SJSA1 (cell line): ENCODE measurements around the gene MYADML2. TPM values are rescaled to one million over a fixed set of nuclear protein-coding genes. Genes with fewer than 3 reads are reported as not detected.

ENCODE experiments used
- DNase-seq, 2 experiments: peaks; one replicate each; pipeline ENCODE4 v3.0.0-alpha.2; 2015 to 2020; ENCODE audit warnings: low spot score in 2 of 2, low read depth in 1 of 2
- H3K27ac ChIP-seq: fragments of 250-450 bp; sonication (Bioruptor Pico); 2 replicates; pipeline ENCODE4 v1.5.1; 2020; ENCODE audit warnings: mild to moderate bottlenecking, moderate library complexity
- H3K27me3 ChIP-seq: fragments of 250-450 bp; sonication (Bioruptor Pico); replicated peaks from 2 replicates; pipeline ENCODE4 v1.5.1; 2020; ENCODE audit warnings: mild to moderate bottlenecking, moderate library complexity
- H3K36me3 ChIP-seq: fragments of 250-450 bp; sonication (Bioruptor Pico); 2 replicates; pipeline ENCODE4 v1.5.1; 2020; ENCODE audit warnings: mild to moderate bottlenecking
- H3K4me1 ChIP-seq: fragments of 250-450 bp; sonication (Bioruptor Pico); replicated peaks from 2 replicates; pipeline ENCODE4 v1.6.1; 2021; ENCODE audit warnings: mild to moderate bottlenecking
- H3K4me3 ChIP-seq: fragments of 250-450 bp; sonication (Bioruptor Pico); 2 replicates; pipeline ENCODE4 v1.5.1; 2020; ENCODE audit warnings: mild to moderate bottlenecking
- H3K9me3 ChIP-seq: fragments of 250-450 bp; sonication (Bioruptor Pico); replicated peaks from 2 replicates; pipeline ENCODE4 v1.5.1; 2020; ENCODE audit warnings: mild to moderate bottlenecking
- total RNA-seq: library from RNA; depleted of rRNA; stranded (reverse); fragments of >200 nt; shearing (Covaris generic); gene quantifications from 2 replicates; pipeline ENCODE4 v1.2.3, GENCODE V29; 2014

MYADML2 gene
- total RNA-seq, 1 experiment from 2014 or later = not detected

GRCh38 chr17:81931557-81932332, 15.3 kb downstream of the MYADML2 start:
- H3K9me3 ChIP-seq = no peaks in the 10 kb centered on the region
- no peak overlapping the region for H3K4me3 ChIP-seq
- DNase-seq = no peak

DNA sequence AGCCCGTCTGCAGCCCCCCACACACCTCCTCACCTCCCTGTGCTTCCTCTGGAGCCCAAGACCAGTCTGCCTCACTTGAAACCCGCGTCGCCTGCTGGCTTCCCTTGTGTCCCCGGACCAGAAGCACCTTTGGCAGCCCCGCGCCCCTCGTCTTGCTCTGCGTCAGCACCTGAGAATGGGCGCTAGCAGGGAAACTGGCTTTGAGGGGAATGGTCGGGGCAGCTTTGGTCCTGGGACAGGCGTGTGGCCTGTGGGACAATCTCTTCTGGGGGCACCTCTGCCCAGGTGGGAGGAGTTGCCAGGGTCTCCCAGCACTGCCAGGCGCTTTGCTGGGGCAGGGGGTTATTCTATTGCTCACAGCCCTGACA, 15.9 kb downstream of the MYADML2 start:
- Histone ChIP-seq H3K4me3 (no peak overlapping the region), H3K36me3 (peaks cover 4% of the 10 kb centered on the region), H3K27ac (no peak overlapping the region), H3K4me1 (peaks cover 16% of the 10 kb centered on the region), H3K27me3 (0 out of 2 replicates have a peak, but pooled peaks cover 2% of the 10 kb centered on the region), H3K9me3 (no peaks in the 10 kb centered on the region)
- no peak for DNase-seq

More at GRCh38 chr17:81931557-81932332, 15.3 kb downstream of the MYADML2 start:
- Histone ChIP-seq H3K27ac (no peak overlapping the region), H3K4me1 (peaks cover 16% of the 10 kb centered on the region), H3K36me3 (peaks cover 4% of the 10 kb centered on the region), H3K27me3 (0 out of 2 replicates have a peak, but pooled peaks cover 2% of the 10 kb centered on the region)

GRCh38 chr17:81930142-81931125, 16.6 kb downstream of the MYADML2 start:
- no peak for DNase-seq
- H3K9me3 ChIP-seq = no peaks in the 10 kb centered on the region
- H3K27me3 ChIP-seq = 0 out of 2 replicates have a peak, but pooled peaks cover 2% of the 10 kb centered on the region
- peaks cover 4% of the 10 kb centered on the region for H3K36me3 ChIP-seq
- H3K4me3 ChIP-seq = no peak overlapping the region
- H3K4me1 ChIP-seq = peaks cover 20% of the 10 kb centered on the region
- H3K27ac ChIP-seq = no peak overlapping the region

DNA sequence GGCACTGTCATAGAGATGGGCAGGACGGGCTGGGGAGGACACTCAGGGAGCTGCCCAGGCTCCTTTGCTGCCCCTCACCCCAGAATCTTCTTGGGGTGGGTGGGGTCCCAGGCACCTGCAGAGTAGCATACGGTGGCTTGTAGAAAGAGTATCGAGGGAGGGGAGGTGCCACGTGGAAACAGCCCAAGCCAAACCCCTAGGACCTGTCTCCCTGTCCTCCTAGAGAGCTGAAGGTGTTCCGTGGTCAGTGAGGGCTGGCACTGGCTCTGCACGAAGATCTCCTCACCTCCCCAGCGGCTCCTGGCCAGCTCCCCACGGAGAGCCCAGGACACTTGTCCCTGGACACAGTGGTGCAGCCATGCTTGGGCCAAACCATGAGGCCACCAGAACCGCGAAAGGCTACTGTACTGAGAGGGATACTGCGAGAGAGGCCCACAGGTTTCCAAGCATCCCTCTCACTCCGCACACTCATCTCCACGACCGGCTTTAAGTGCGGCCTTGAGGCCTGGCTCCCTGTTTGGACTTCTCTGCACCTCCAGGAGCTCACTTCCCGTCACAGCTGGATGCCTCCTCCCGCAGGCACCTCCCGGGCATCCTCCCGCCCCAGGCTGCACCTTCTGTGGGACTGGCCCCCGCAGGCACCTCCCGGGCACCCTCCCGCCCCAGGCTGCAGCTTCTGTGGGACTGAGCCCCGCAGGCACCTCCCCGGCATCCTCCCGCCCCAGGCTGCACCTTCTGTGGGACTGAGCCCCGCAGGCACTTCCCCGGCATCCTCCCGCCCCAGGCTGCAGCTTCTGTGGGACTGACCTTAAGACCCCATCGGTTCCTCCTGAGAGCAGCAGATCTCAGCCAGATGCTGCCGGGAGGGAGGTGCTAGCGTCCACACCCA, 17.5 kb downstream of the MYADML2 start:
- no peak overlapping the region for H3K27ac ChIP-seq
- no peak overlapping the region for H3K4me3 ChIP-seq
- no peaks in the 10 kb centered on the region for H3K9me3 ChIP-seq
- 0 out of 2 replicates have a peak, but pooled peaks cover 2% of the 10 kb centered on the region for H3K27me3 ChIP-seq
- H3K36me3 ChIP-seq = peaks cover 4% of the 10 kb centered on the region
- H3K4me1 ChIP-seq = peaks cover 20% of the 10 kb centered on the region
- no peak for DNase-seq

- Histone ChIP-seq H3K36me3 (peaks cover 4% of the 10 kb centered on the region), H3K27me3 (0 out of 2 replicates have a peak, but pooled peaks cover 2% of the 10 kb centered on the region), H3K4me3 (peak overlapping the region; percentile 91; the same call in 1 of the 2 replicates), H3K27ac (no peak overlapping the region), H3K4me1 (peaks cover 28% of the 10 kb centered on the region), H3K9me3 (no peaks in the 10 kb centered on the region)
- no peak for DNase-seq
These were observed 18.3 kb downstream of the MYADML2 start for GRCh38 chr17:81928544-81929252.

- Histone ChIP-seq H3K9me3 (no peaks in the 10 kb centered on the region), H3K36me3 (peaks cover 5% of the 10 kb centered on the region), H3K4me3 (peak within 1 kb of the TSS; percentile 91), H3K27me3 (0 out of 2 replicates have a peak, but pooled peaks cover 2% of the 10 kb centered on the region), H3K27ac (peak within 1 kb of the TSS; percentile 95), H3K4me1 (peaks cover 33% of the 10 kb centered on the region)
- peak; percentile 96 to 99 for DNase-seq
These were observed 19.1 kb downstream of the MYADML2 start, which contains the start of gene MAFG for GRCh38 chr17:81927653-81928543. Gene MAFG (minus strand): TSS chr17:81927735. CDS start chr17:81923185, 4,550 bp downstream.

- H3K27me3 ChIP-seq = 0 out of 2 replicates have a peak, but pooled peaks cover 2% of the 10 kb centered on the region
- H3K36me3 ChIP-seq = peaks cover 12% of the 10 kb centered on the region
- DNase-seq = no peak
- peak overlapping the region; percentile 95 for H3K27ac ChIP-seq
- peak overlapping the region; percentile 91 for H3K4me3 ChIP-seq
- H3K4me1 ChIP-seq = peaks cover 33% of the 10 kb centered on the region
- H3K9me3 ChIP-seq = no peaks in the 10 kb centered on the region
These were observed 19.8 kb downstream of the MYADML2 start for GRCh38 chr17:81927152-81927652.

DNA sequence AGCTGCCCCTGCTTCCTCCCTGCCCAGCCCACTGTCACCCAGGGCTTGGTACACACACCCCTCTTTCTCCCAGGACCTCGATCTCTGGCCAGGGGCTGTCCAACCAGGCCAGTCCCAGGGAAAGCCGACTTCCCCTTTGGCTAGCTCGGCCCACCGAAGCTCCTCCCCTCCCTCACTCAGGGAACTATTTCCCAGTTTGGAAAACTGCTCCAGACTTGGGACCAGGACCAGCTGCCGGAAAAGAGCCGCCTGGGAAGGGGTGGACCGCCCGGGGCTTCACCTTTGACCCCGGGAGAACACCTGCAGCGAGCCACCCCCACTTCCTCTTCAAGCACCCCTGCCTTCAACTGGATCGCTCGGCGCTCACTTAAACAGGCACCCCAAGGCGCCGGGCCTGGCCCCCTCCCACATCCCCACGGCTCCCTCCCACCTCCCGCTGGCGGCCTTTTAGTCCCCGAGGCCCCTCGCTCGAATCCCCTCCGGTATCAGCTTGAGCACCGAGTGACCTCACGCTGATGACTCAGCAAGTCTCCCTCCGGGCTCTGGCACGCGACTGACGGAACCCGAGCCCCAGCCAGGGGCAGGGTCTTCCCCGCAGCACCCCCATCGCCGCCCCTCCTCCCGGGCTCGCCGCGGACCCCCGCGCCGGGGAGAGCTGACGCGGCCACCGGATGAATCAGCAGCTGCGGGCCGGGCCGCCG, 20.4 kb downstream of the MYADML2 start:
- Histone ChIP-seq H3K4me1 (peaks cover 33% of the 10 kb centered on the region), H3K4me3 (peak overlapping the region; percentile 91), H3K27me3 (no peaks in the 10 kb centered on the region), H3K9me3 (no peaks in the 10 kb centered on the region), H3K36me3 (peaks cover 17% of the 10 kb centered on the region), H3K27ac (peak overlapping the region; percentile 95)
- DNase-seq = peak; percentile 77 to 90

- Histone ChIP-seq H3K4me3 (peak overlapping the region; percentile 91), H3K27ac (peak overlapping the region; percentile 95), H3K4me1 (peaks cover 33% of the 10 kb centered on the region), H3K9me3 (no peaks in the 10 kb centered on the region), H3K36me3 (peaks cover 20% of the 10 kb centered on the region), H3K27me3 (no peaks in the 10 kb centered on the region)
- DNase-seq = no peak
These were observed 21.1 kb downstream of the MYADML2 start for GRCh38 chr17:81925860-81926450.

- no peaks in the 10 kb centered on the region for H3K9me3 ChIP-seq
- H3K4me3 ChIP-seq = no peak overlapping the region
- peaks cover 32% of the 10 kb centered on the region for H3K36me3 ChIP-seq
- no peak overlapping the region for H3K27ac ChIP-seq
- H3K4me1 ChIP-seq = peaks cover 33% of the 10 kb centered on the region
- DNase-seq = no peak
- no peaks in the 10 kb centered on the region for H3K27me3 ChIP-seq
These were observed 22.2 kb downstream of the MYADML2 start for GRCh38 chr17:81924557-81925532.
